ENCODE results near the gene AGMO. TPM values are rescaled to one million over a fixed set of nuclear protein-coding genes. Genes with fewer than 3 reads are reported as not detected.

The AGMO gene
- total and polyA plus RNA-seq, 10 of the 15 experiments (the other 5 are each of a cell fraction or from before 2014, with no cell fraction given), result 0.11 to 0.29 TPM; not detected in 8

DNA sequence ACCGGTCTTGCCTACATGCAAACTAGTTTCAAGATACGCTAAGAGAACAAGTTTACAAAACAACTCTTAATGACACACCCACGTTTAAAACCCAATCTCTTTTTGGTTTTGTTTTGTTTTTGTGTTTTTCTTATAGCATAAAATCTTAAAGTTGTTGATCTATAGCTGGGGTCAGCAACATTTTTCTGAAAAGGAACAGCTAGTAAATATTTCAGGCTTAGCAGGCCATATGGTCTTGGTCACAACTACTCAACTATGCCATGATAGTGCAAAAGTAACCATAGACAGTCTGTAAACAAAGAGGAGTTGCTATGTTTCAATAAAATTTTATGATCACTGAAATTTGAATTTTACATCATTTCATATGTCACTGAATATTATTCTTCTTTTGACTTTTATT lies 327.4 kb downstream of the AGMO start:
- BruUV-seq (replicated peaks), result no TSS peak
- Histone ChIP-seq H2AFZ (ENCODE audit: control insufficient read depth, low read depth, low read length) (no peak overlapping the region), H3K4me2 (ENCODE audit: control insufficient read depth, insufficient read depth) (no peak overlapping the region), H3K27ac (ENCODE audit: control insufficient read depth, insufficient read depth) (no peak overlapping the region), H3K79me2 (ENCODE audit: control insufficient read depth, insufficient read depth, low read length) (no peaks in the 10 kb centered on the region), H3K9me3 (replicated peaks; ENCODE audit: control insufficient read depth, insufficient read depth, low read length) (no peaks in the 10 kb centered on the region), H3K4me3 (no peak overlapping the region), H3K4me1 (ENCODE audit: control insufficient read depth, insufficient read depth, low read length) (no peaks in the 10 kb centered on the region), H3K9ac (ENCODE audit: control insufficient read depth, insufficient read depth, low read length) (no peak overlapping the region), H4K20me1 (ENCODE audit: control insufficient read depth, insufficient read depth) (no peaks in the 10 kb centered on the region), H3K27me3 (replicated peaks in 1 of 2; ENCODE audit: control insufficient read depth in 2 of 2, insufficient read depth in 2 of 2, low read length in 1 of 2) (no peaks in the 10 kb centered on the region), H3K36me3 (ENCODE audit: control insufficient read depth in 2 of 2, insufficient read depth in 2 of 2, low read length in 1 of 2) (no peaks in the 10 kb centered on the region)
- WGBS (ENCODE audit: insufficient coverage, insufficient replicate concordance, low lambda C conversion rate, missing lambda C conversion rate), result 31% methylated on average over 3 of the region's 3 CpGs
- TF ChIP-seq CHD4 (IDR thresholded peaks at IDR 0.05) (no peak), HDGF (IDR thresholded peaks at IDR 0.05) (no peak), PAX8 (IDR thresholded peaks at IDR 0.05) (no peak), CBX5 (IDR thresholded peaks at IDR 0.05; ENCODE audit: low read depth) (no peak), CBX3 (IDR thresholded peaks at IDR 0.05; ENCODE audit: borderline replicate concordance, low read depth) (no peak), SREBF2 (IDR thresholded peaks at IDR 0.05; ENCODE audit: low read length) (no peak)
- TF ChIP-seq, protein P1, sequence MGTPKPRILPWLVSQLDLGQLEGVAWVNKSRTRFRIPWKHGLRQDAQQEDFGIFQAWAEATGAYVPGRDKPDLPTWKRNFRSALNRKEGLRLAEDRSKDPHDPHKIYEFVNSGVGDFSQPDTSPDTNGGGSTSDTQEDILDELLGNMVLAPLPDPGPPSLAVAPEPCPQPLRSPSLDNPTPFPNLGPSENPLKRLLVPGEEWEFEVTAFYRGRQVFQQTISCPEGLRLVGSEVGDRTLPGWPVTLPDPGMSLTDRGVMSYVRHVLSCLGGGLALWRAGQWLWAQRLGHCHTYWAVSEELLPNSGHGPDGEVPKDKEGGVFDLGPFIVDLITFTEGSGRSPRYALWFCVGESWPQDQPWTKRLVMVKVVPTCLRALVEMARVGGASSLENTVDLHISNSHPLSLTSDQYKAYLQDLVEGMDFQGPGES (IDR thresholded peaks at IDR 0.05), result no peak
- TF ChIP-seq, protein P2, sequence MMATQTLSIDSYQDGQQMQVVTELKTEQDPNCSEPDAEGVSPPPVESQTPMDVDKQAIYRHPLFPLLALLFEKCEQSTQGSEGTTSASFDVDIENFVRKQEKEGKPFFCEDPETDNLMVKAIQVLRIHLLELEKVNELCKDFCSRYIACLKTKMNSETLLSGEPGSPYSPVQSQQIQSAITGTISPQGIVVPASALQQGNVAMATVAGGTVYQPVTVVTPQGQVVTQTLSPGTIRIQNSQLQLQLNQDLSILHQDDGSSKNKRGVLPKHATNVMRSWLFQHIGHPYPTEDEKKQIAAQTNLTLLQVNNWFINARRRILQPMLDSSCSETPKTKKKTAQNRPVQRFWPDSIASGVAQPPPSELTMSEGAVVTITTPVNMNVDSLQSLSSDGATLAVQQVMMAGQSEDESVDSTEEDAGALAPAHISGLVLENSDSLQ (IDR thresholded peaks at IDR 0.05), result no peak
- intact Hi-C loops (cut with micrococcal nuclease; ENCODE audit: unreplicated experiment), result no loop called here
- POLR2A ChIA-PET, result no interaction called here
- FAIRE-seq (no peak), DNase-seq (ENCODE audit: low read depth, low spot score) (no peak), ATAC-seq (no peak)
- in situ Hi-C loops (cut with MboI), result no loop called here
- SMC1A ChIA-PET (ENCODE audit: uncharacterized antibody, unreplicated experiment), result no interaction called here
- RAD21 ChIA-PET (ENCODE audit: unreplicated experiment), result no interaction called here
- CTCF ChIA-PET, result no interaction called here

Data from GM12878 (cell line).